GM12801 (cell line): ENCODE measurements around the gene ZER1.
A peak's percentile ranks its signal among the peaks of the same experiment; 100 is the strongest.

ENCODE experiments used
- TF ChIP-seq, protein P1 (sequence below): IDR thresholded peaks from one replicate; pipeline ENCODE4 v1.5.1; 2011; ENCODE audit warnings: control low read depth; ENCODE audit not compliant: insufficient read length; ENCODE audit errors: extremely low read depth

Gene ZER1

GRCh38 chr9:128771745-128772519 is at the start of gene ZER1:
TSS of gene ZER1 (minus strand) at chr9:128771927. CDS start at chr9:128755565, 16,362 bp downstream.
- TF ChIP-seq, protein P1, sequence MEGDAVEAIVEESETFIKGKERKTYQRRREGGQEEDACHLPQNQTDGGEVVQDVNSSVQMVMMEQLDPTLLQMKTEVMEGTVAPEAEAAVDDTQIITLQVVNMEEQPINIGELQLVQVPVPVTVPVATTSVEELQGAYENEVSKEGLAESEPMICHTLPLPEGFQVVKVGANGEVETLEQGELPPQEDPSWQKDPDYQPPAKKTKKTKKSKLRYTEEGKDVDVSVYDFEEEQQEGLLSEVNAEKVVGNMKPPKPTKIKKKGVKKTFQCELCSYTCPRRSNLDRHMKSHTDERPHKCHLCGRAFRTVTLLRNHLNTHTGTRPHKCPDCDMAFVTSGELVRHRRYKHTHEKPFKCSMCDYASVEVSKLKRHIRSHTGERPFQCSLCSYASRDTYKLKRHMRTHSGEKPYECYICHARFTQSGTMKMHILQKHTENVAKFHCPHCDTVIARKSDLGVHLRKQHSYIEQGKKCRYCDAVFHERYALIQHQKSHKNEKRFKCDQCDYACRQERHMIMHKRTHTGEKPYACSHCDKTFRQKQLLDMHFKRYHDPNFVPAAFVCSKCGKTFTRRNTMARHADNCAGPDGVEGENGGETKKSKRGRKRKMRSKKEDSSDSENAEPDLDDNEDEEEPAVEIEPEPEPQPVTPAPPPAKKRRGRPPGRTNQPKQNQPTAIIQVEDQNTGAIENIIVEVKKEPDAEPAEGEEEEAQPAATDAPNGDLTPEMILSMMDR = no peak

DNA sequence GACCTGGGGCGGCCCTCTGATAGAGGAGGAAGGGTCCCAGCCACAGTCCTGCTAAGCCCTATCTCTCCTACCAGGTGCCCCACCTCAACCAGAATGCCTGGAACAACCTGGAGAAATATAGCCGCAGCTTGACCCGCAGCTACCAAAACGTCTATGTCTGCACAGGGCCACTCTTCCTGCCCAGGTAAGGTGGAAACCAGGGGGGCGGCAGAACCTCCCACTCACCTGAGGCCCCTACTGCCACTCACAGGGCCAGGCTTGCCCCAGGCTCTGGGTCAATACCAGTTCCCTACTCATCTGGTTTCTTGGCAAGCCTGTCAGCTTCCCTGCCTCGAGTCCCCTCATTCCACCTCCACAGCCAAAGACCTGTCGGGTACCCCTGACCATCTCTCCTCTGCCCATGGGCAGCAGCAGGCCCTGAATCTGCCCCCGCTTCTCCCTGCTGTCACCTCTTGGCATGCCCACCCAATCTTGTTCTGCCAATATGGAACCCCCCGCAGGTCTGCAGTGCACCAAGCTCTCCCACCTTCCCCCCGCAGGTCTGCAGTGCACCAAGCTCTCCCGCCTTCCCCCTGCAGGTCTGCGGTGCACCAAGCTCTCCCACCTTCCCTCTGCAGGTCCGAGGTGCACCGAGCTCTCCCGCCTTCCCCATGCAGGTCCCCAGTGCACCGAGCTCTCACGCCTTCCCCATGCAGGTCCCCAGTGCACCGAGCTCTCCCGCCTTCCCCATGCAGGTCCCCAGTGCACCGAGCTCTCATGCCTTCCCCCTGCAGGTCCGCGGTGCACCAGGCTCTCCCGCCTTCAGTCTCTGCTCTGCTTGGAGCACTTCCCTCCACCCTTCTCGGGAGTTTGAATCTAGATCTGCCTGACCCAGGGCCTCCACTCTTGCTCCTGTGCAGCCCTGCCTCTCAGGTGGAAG is 49.2 kb upstream of the ZER1 start:
- TF ChIP-seq, protein P1 = no peak

DNA sequence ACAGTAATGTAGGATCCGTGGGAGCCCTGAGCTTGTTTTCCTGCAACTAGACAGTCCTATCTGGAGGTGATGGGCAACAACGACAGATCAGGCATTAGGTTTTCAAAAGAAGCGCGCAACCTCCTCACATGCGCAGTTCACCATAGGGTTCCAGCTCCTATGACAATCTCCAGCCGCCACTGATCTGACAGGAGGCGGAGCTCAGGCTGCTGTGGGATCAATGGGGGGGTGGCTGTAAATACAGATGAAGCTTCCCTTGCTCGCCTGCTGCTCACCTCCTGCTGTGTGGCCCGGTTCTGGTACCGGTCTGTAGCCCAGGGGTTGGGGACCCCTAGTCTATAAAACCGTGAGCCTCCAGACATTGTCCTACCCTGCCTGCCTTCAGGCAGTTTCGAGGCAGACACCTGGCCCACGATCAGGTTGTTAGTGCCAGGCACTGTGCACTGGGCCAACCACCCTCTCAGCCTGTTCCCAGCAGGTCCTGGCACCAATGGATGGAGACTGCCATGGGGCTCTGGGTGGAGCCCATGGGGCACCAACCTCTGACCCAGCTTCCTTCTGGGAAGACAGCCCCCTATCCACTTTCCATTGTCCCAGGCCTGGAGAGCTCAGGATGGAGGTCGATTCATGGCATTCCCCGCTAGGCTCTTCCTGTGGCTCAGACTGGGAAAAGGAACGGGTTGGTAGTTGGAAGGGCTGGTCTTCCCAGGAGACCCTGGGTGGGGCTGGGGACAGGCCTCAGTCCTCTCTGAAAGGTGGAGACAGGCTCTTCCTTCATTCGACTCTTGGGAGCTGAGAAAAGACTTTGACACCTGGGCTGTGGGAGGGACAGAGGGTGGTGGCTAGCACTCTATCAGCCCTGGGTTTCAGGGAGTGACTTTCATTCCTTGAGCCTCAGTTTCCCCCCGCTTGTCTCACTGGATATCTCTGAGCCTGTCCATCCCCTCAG is 48.3 kb upstream of the ZER1 start:
- TF ChIP-seq, protein P1 = no peak

- TF ChIP-seq, protein P1 = no peak
Measured at GRCh38 chr9:128818839-128819715, 47.4 kb upstream of the ZER1 start.

- TF ChIP-seq, protein P1 = peak; percentile 93
Measured at GRCh38 chr9:128818099-128818838, 46.5 kb upstream of the ZER1 start, which contains the start of gene ENDOG. TSS of gene ENDOG (plus strand) at chr9:128818500. CDS start at chr9:128818685, 185 bp downstream.

DNA sequence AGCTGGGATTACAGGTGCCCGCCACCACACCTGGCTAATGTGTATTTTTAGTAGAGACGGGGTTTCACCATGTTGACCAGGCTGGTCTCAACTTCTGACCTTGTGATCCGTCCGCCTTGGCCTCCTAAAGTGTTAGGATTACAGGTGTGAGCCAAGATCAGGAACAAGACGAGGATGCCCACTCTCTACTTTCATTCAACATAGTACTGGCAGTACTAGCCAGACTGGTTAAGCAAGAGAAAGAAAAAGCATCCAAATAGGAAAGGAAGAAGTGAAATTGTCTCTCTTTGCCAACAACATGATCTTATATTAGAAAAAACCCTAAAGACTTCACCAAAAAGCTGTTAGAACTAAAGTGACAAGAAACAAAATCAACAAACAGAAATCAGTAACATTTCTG is 39.1 kb upstream of the ZER1 start:
- TF ChIP-seq, protein P1 = no peak
